ENCODE measurements around the gene ADRA1B.

DNA sequence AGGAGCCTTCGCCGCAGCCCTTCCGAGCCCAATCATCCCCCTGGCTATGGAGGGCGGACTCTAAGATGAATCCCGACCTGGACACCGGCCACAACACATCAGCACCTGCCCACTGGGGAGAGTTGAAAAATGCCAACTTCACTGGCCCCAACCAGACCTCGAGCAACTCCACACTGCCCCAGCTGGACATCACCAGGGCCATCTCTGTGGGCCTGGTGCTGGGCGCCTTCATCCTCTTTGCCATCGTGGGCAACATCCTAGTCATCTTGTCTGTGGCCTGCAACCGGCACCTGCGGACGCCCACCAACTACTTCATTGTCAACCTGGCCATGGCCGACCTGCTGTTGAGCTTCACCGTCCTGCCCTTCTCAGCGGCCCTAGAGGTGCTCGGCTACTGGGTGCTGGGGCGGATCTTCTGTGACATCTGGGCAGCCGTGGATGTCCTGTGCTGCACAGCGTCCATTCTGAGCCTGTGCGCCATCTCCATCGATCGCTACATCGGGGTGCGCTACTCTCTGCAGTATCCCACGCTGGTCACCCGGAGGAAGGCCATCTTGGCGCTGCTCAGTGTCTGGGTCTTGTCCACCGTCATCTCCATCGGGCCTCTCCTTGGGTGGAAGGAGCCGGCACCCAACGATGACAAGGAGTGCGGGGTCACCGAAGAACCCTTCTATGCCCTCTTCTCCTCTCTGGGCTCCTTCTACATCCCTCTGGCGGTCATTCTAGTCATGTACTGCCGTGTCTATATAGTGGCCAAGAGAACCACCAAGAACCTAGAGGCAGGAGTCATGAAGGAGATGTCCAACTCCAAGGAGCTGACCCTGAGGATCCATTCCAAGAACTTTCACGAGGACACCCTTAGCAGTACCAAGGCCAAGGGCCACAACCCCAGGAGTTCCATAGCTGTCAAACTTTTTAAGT lies 819 bp downstream of the ADRA1B start:
- TF ChIP-seq POLR2AphosphoS5 (IDR thresholded peaks at IDR 0.05; ENCODE audit: borderline replicate concordance, low read depth, low read length) (no peak), EZH2 (IDR thresholded peaks at IDR 0.05) (no peak)
